GM21447 (cell line): ENCODE measurements around the gene RASSF4.

Experiments used
- ATAC-seq: cut with Tn5 transposase; IDR thresholded peaks from one replicate; pipeline ENCODE4 v1.9.1; 2021; ENCODE audit not compliant: unreplicated experiment

RASSF4 gene

DNA sequence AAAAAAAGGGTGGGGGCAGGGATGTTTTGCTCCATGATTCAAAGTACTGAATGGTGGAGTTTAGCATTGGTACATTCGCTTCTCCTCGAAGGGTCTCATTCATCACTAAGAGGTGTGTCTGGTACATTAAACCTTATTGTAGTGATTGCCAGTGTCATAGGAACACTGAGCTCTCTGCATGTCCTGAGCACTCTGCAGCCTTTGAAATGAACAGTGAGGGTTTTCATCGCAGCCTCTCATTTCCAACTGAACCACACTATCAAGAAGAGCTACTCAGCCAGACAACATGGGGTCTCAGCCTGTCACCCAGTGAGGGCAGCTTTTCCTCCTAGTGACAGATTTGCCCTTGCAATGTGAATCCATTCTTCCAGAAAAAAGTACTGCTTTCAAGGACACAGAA, 26.6 kb downstream of the RASSF4 start:
- ATAC-seq, result no peak

DNA sequence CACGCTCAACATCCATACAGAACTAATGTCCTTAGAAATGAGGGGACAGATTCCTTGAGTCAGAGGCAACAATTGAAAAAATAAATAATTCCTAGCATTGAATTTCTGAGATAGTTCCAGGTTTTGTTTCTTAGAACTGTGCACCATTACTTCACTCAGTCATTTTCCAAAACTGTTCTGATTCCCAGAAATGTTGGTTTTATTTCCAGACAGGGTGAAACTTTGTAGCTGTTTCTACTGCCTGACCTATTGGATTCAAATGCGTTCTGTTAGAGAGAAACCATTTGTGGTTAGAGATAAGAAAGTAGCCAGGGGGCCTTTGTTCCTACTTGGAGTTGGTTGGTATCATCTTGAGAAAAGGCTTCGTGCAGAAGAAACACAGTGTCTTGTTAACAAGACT, 27.1 kb downstream of the RASSF4 start:
- ATAC-seq, result no peak

DNA sequence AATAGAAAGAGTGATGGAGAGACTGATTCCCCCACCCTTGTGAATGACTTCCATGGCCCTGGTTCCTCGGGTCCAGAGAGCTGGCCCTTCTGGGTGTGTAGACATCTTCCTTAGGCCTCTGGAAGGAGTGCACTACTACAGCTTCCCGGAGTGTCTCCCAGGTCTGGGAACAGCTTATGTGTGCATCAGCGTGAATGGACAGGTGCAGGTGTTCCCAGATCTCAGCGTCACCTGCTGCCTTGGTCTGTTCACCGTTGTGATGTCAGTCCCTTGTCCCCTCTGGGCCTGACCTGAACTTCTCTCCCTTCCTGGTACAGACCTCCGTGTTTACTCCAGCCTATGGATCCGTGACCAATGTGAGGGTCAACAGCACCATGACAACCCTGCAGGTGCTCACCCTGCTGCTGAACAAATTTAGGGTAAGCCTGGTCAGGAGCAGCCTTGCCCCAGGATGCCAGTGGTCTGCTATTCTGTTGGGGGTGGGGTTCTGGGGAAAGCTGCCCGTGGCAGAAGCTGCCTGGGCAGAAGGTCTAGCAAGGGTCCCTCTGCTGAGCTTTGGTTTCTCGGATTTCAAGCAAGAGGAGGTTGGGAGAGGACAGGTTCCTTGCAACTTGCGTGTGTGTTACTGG, 29.5 kb downstream of the RASSF4 start:
- no peak for ATAC-seq

DNA sequence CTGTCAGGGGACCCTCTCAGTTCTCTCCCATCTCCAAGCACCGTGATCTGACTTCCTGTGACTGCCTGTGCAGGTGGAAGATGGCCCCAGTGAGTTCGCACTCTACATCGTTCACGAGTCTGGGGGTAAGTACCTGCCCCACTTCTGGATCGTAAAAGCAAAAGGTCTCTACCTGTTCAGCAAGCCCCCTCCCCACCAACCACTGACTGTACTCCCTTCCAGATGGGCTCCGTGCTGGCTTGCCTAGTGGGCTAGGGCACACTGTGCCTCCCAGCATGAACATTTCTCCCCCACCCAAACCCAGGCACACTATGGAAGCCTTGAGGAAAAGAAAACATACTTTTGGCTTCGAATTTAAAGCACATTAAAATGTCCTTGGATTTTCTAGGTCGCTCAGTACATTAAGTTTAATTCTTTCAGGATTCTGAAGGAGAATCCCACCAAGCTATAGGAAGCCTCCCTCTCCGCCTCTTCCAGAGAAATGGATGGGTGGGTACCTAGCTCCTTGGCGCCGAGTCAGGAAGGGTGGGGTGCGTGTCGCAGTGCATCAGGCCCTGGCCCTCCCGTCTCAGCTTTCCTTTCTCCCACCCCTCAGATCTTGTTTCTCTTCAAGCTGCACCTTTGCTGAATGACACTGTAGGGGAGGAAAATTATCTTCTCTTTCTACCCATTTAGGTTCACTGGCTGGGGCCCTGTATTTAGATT, 30.1 kb downstream of the RASSF4 start:
- ATAC-seq, result no peak

DNA sequence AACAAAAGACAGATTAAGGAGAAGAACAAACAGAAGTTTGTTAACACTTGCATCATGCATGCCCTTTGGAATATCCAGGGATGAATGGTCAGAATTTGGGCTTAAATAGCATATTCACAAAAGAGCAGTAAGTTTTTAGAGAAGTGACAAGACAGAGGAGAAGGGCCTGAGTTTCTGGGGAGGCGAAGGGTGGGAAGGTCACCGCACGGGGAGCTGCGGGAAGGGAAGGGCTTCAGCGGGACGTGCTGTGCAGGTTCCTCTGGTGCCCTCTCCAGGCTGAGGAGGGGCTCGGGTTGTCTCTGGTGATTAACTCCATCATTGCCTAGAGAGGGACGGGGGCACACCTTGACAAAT, 30.7 kb downstream of the RASSF4 start:
- no peak for ATAC-seq

DNA sequence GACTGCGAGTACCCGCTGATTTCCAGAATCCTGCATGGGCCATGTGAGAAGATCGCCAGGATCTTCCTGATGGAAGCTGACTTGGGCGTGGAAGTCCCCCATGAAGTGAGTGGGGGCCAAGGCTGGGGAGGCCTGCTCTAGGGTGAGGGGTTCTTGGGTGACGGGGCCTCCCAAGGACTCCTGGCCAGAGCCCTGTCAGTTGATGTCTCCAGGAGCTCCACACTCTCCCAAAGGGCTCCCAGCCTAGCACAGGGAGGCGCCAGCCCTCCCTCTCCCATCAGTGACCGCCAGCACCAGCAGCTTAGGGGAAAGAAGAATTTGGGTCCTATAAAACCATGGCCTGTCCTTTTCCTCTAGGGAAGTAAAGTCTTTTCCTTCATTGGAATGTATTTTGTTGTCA, 31.4 kb downstream of the RASSF4 start:
- ATAC-seq, result no peak

DNA sequence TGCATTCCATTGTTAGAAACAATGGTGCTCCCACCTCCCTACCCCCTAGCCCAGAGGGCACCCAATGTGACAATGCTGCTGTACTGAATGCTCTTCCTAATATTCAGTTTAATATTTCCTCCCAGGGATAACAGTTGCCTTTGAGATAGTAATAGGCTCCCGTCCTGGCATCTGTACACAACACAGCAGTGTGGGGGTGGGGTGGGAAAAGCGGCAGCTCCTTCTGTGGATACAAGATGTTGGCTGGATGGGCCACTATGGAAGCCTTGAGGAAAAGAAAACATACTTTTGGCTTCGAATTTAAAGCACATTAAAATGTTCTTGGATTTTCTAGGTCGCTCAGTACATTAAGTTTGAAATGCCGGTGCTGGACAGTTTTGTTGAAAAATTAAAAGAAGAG, 32.0 kb downstream of the RASSF4 start:
- ATAC-seq, result no peak

DNA sequence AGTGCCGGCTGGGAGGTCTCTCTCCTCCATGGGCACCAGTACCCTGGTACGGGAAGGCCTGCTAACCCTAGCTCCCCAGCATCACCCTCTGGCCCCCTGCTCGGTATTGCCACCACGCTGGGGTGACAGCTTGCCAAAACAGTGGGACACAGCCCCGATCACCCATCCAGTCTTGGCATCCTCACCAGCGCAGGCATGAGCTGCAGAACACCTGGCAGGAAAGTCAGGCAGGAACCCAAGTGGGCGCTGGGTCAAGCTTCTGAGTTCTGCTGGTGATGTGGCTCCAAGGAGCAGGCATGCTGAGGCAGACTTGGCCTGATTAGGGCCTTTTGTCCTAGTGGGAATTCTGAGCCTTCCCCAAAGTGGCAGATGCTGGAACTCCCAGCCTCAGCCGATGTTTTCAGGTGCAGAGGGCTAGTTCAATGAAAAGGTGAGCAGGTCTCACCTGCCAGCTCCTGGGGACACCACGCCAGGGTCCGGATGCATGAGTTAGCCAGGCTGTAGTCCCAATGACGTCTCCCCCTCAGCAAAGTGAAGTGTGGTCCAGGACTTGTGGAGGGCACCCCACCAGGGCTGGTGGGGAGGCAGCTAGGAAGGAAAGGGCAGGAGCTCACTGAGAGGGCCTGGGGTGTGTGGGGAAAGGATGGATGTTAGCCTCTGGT, 32.6 kb downstream of the RASSF4 start:
- no peak for ATAC-seq

DNA sequence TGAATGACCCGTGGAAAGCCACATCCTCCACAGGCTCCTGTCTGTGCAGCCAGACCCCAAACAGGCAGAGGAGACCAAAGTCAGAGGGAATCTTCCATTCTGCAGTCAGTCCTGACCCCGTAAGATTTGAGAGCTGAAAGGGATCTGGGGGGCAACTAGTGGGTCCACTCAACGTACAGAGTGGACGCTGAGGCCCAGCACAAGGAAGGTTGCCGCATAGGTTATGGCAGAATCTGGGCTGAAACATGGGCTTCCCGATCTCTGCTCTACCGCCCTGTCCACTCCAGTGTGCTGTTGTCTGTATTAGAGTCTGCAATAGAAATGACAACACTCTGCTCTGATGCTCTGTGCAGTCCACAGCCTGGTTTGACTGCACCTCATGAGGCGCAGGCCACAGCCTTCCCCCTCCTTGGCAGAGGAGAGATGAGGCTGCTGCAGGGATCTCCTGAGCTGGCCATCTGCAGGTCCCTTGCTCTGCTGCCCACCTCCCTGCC, 33.2 kb downstream of the RASSF4 start:
- no peak for ATAC-seq

DNA sequence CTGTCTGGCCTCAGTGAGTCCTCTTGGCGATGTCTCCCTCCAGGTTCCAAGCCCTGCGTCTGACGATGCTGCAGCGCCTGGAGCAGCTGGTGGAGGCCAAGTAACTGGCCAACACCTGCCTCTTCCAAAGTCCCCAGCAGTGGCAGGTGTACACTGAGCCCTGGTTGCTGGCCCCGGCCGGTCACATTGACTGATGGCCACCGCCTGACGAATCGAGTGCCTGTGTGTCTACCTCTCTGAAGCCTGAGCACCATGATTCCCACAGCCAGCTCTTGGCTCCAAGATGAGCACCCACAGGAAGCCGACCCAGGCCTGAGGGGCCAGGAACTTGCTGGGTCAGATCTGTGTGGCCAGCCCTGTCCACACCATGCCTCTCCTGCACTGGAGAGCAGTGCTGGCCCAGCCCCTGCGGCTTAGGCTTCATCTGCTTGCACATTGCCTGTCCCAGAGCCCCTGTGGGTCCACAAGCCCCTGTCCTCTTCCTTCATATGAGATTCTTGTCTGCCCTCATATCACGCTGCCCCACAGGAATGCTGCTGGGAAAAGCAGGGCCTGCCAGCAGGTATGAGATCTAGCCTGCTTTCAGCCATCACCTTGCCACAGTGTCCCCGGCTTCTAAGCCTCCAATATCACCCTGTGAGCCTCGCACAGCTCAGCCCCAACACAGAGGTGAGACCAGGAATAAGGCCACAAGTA, 33.8 kb downstream of the RASSF4 start:
- ATAC-seq, result no peak

DNA sequence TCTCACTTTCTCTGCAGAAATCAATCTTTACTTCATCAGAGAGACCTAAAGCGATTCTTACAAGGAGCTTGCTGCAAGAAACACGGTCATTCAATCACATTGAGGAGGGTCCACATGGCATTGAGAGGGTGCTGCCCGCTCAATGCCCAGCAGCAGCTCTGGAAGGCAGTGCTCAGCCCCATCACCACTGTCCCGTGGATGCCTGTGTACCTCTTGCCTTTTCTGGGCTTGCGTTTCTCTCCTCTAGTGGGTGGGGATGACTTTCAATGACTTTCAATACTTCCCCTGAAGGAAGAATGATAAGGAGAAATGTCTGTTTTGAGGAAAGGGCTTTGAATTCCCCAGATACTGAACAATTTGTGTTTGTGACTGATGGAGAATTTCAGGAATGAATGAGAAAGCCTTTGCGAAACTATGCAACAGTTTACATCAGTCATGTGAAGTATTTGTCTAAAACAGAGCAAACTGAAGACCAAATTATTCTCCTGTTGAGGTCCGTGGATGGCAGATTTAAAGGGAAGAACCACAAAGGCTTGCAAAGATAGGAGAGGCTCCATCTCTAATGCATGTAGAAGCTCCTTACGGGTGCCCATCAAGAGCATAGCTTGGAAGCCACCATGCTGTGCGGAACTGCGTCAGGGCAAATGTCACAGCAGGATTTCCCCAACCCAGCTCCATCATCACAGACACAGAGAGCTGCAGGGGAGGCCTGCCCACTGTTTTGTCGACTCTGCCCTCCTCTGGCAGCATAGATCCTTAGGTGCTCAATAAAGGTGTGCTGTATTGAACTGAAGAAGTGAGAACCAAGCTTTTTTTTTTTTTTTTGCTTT, 34.5 kb downstream of the RASSF4 start:
- no peak for ATAC-seq

DNA sequence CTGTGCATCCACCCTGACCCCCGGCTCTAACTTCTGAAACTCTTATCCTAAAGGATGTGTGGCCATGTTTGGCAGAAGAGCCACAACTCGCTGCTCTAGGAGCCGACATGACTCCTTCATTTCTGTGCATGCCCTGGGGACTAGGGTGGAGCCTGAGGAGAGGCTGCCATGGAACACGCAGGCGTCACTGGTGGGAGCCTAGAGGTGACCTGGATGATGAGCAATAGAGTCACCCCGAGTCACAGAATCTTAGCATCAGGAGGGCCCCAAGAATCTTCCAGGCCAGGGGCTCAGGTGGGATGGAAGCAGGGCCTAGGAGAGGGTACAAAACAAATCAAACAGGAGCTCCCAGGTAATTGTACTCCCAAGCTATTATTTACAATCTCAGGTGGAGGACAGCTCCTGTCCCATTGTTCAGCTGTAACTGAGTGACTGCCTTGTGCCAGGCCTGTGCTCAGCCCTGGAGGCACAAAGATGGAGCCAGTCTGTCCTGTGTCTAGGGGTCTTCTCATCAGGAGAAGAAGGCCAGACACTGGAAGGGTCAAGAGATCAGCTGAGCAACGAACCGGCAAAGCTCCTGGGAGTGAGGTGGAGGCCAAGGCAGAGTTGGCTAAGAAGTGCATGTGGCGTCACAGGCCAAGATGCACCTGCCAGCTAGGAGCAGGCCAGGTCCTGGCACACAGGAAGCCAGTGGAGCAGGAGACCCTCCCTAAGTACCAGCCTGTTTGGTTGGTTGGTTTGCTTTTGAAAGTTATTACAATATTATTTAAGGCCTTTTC, 35.3 kb downstream of the RASSF4 start:
- ATAC-seq, result no peak

DNA sequence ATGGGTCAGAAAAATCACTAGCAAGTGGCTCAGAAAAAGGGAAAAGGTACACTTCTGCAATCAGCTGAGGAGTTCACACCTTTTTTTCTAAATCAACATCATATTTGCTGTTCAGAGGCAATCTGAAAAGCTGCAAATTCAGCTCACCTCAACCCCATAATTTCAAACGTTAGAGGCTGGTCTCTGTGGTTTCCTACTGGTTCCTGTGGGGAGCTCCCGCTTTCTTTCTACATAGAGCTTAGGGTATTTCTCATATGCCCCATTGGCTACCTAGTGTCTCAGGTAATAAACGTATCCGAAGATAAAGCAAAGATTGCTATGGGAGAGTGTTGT, 35.9 kb downstream of the RASSF4 start:
- ATAC-seq, result no peak

DNA sequence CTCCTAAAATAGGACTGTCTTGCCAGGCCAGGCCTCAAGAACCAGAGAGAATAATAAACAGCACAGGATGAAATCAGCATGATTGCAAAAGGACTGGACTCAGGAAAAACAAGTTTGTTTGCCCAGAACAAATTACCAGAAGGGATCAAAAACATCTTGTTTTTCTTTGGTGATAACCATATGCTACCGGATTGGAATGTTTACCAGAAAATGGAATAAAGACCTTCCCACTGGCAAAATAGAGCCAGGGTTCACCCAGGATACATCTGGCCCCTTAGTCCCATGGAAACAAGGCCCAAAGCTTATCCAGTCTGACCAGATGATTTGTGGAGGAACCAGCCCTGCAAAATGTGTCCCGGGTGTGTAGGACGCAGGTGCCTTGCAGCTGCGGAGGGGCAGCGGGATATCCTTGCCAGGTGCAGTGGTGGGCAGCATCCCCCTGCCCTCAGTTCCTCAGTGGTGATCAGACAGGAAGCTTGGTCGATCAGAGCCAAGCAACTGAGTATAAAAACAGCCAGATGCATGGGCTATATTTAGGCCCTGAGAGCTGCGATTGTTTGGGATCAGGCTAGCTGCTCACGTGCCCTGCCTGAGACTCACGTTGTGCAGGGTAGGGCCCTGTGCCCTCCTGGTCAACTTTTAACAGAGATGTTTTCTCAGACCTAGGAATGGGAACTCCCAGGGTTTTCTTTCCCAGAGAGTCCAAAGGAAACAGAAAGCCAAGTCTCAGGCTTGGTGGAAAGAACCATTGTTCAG, 36.5 kb downstream of the RASSF4 start:
- ATAC-seq, result no peak

DNA sequence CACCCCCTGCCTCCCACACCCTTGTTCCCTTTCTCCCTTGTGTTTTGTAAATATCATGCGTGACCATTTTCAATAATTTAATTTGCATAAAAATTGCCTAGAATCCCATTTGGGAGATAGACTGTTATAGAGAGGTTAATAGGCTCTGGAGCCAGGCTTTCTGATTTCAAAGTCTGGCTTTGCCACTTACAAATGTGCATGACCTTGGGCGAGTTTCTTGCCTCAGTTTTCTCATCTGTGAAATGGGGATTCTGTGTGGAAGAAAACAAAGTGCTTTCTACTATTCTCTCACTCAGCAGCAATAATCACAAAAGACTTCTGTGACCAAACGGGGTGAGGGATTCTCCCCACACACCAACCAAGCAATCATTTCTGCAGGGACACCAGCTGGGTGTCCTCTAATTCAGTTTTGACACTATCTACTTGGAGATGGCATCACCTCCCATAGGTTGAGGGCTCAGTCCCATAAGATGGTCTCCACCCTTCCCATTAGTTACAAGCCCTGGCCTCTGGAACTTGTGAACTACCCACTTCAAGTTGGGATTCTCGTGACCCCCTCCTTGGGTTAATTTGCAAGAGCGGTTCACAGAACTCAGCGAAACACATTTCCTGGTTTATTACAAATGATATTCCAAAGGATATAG, 37.6 kb downstream of the RASSF4 start:
- ATAC-seq, result no peak

DNA sequence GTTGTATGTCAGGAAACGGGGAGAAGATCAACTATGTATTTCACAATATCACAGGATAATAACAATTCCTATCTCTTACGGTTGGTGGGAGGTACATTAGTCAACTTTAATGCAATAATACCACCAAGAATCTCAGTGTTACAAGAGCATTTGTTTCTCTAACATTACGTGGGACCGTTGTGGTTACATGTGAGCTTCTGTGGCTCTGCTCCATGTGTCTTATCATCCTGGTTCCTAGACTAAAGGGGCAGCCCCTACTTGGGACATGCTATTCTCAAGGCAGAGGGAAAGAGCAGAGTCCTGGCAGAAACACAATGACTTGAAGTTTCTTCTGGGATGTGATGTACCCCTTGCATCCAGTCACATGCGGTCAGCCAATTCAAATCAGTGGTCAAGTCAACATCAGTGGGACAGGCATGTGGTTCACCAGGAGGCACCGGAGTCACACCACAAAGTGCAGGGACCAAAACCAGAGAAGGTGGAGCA, 38.6 kb downstream of the RASSF4 start:
- ATAC-seq, result no peak

DNA sequence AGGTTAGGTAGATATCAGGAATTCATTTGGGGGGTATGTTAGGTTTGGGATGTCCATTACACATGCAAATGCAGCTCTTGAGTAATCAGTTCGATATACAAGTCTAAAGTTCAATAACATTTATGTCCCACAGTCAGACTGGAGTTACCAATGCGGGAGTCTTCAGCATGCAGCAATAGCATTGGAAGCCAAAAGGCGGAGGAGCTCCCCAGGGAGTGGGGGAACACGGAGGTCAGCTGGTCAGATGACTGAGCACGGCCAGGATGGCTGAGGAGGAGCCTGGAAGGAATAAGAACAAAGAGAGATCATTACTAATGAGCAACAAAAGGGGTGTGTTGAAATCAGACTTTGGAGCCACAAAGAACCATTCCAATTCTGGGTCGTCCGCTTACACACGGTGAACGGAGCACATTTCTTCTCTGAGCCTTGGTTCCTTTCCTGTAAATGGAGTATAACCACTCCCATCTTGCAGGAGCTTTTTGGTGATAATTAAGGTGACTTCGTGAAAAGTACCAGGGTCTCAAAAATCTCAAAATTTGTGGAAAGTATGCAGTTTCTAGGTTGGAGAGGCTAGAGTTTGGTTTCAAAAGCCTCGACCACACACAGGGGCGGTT, 40.6 kb downstream of the RASSF4 start:
- ATAC-seq, result no peak

DNA sequence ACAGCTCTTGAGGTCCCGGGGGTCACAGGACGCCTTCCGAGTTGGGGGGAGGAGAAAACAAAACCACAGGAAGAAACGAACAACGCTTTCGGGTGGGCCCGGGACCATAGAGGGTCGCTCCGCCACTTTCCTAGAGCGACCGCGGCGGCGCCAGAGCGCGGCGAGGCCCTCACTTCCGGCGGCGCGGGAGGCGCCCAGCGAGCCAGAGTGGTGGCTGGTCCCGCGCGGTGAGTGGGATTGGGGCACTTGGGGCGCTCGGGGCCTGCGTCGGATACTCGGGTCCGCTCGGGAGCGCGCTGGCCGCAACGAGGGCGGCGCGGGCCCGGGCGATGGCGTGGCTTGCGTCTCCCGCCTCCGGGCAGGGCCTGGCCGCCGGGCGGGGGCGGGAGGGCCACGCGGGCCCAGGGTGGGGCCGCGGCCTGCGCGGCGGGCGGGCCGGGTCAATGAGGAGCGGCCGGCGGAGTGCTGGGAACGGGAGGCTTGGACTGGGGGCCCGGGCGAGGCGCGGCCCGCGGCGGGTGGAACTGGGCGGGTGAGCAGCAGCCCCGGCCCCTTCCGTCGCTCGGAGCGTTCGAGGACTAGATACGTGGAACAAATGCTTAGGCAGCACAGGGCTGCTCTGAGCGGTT, 41.3 kb downstream of the RASSF4 start, which contains the start of gene ZNF22:
TSS of gene ZNF22 (plus strand) at position 172 of the 629 bp plus-strand sequence. CDS start 2,446 bp downstream, outside the sequence.
- peak; percentile 67 for ATAC-seq
